Testis (tissue), 2 donors: Measurements from ENCODE around the gene TTC7B.

Experiments used
- CTCF ChIP-seq, 3 experiments: fragments of 450-650 bp in 2 of 3; fragments of 200-600 bp in 1 of 3; sonication (generic) in 1 of 3; IDR thresholded peaks; one replicate each; pipeline ENCODE4 v1.5.1; 2016 to 2019; ENCODE audit warnings: antibody characterized with exemption in 3 of 3, mild to moderate bottlenecking in 2 of 3, moderate library complexity in 1 of 3
- POLR2A ChIP-seq: fragments of 450-650 bp; IDR thresholded peaks from one replicate; pipeline ENCODE4 v1.6.1; 2017; ENCODE audit warnings: antibody characterized with exemption, mild to moderate bottlenecking, moderate library complexity

GRCh38 chr14:90616881-90617280 lies 199.3 kb downstream of the TTC7B start:
- TF ChIP-seq CTCF (IDR thresholded peaks at IDR 0.05) (no peak), POLR2A (no peak)
